HEK293 (cell line): ENCODE data around the gene SERPINB6.

Source experiments
- CTCF ChIA-PET: fragments of 350-600 bp; formaldehyde crosslinking; extraction: SDS; loops from one replicate; lab custom pipeline; 2021; ENCODE audit warnings: antibody characterized with exemption; lab: Yijun Ruan, JAX
- POLR2A ChIA-PET: fragments of 300-600 bp; formaldehyde crosslinking; extraction: SDS; loops from one replicate; lab custom pipeline; 2020; ENCODE audit warnings: antibody characterized with exemption, inconsistent platforms; lab: Yijun Ruan, JAX
- H3K27ac ChIP-seq: fragments of 200-500 bp; sonication (Bioruptor generic); 2 replicates; pipeline ENCODE4 v1.5.1; 2014; ENCODE audit warnings: low read depth, low read length, control low read depth, inconsistent platforms; ENCODE audit errors: extremely low read depth
- H3K36me3 ChIP-seq, 2 experiments: fragments of 200-500 bp in 1 of 2; sonication (Bioruptor generic) in 1 of 2; 1 replicate in 1 of 2; 2 replicates in 1 of 2; pipeline ENCODE4 v1.5.1; 2014 to 2017; ENCODE audit warnings: inconsistent platforms in 2 of 2, low read length in 2 of 2; ENCODE audit not compliant: control insufficient read depth in 2 of 2, insufficient read depth in 1 of 2
- H3K4me1 ChIP-seq: fragments of 200-500 bp; sonication (Bioruptor generic); 2 replicates; pipeline ENCODE4 v1.5.1; 2014; ENCODE audit warnings: mild to moderate bottlenecking, low read length, inconsistent platforms; ENCODE audit not compliant: control insufficient read depth, insufficient read depth
- H3K4me3 ChIP-seq: 2 replicates; pipeline ENCODE4 v1.5.1; 2011; ENCODE audit warnings: low read depth, mild to moderate bottlenecking, control low read depth, low read length, moderate library complexity
- H3K9me3 ChIP-seq: fragments of 200-500 bp; sonication (Bioruptor generic); 2 replicates; pipeline ENCODE4 v1.5.1; 2014; ENCODE audit warnings: low read depth, low read length, inconsistent platforms; ENCODE audit not compliant: control insufficient read depth, insufficient read depth
- ELK4 ChIP-seq: IDR thresholded peaks from 2 replicates; pipeline ENCODE4 v1.6.1; 2011; ENCODE audit warnings: mild to moderate bottlenecking, low read depth, low read length, borderline replicate concordance
- GLIS1 ChIP-seq: fragments of 450-650 bp; formaldehyde crosslinking; IDR thresholded peaks from 2 replicates; pipeline ENCODE4 v1.5.1; 2016; ENCODE audit warnings: missing biosample characterization, missing genetic modification characterization
- IKZF3 ChIP-seq: fragments of 450-650 bp; IDR thresholded peaks from 2 replicates; pipeline ENCODE4 v1.5.0; 2018; ENCODE audit warnings: missing biosample characterization, mild to moderate bottlenecking, missing genetic modification characterization, moderate library complexity
- INSM2 ChIP-seq: fragments of 450-650 bp; formaldehyde crosslinking; IDR thresholded peaks from 2 replicates; pipeline ENCODE4 v1.5.1; 2016; ENCODE audit warnings: missing biosample characterization, missing genetic modification characterization
- KLF16 ChIP-seq: fragments of 450-650 bp; formaldehyde crosslinking; IDR thresholded peaks from 2 replicates; pipeline ENCODE4 v1.5.1; 2017; ENCODE audit warnings: missing biosample characterization, missing genetic modification characterization
- KLF7 ChIP-seq: fragments of 450-650 bp; formaldehyde crosslinking; IDR thresholded peaks from 2 replicates; pipeline ENCODE4 v1.5.1; 2016; ENCODE audit warnings: missing biosample characterization, missing genetic modification characterization, borderline replicate concordance
- OSR2 ChIP-seq: fragments of 450-650 bp; formaldehyde crosslinking; IDR thresholded peaks from 2 replicates; pipeline ENCODE4 v1.5.1; 2016; ENCODE audit warnings: missing biosample characterization, missing genetic modification characterization
- SP7 ChIP-seq: fragments of 450-650 bp; formaldehyde crosslinking; IDR thresholded peaks from 2 replicates; pipeline ENCODE4 v1.5.1; 2016; ENCODE audit warnings: missing biosample characterization, missing genetic modification characterization
- TSHZ1 ChIP-seq: fragments of 450-650 bp; formaldehyde crosslinking; IDR thresholded peaks from 2 replicates; pipeline ENCODE4 v1.5.1; 2016; ENCODE audit warnings: missing biosample characterization, missing genetic modification characterization, borderline replicate concordance
- YY1 ChIP-seq: fragments of 450-650 bp; formaldehyde crosslinking; IDR thresholded peaks from 2 replicates; pipeline ENCODE4 v1.5.1; 2018; ENCODE audit warnings: missing biosample characterization, missing genetic modification characterization
- ZBTB20 ChIP-seq: fragments of 450-650 bp; formaldehyde crosslinking; IDR thresholded peaks from 2 replicates; pipeline ENCODE4 v1.5.1; 2016; ENCODE audit warnings: missing biosample characterization, missing genetic modification characterization
- ZFP37 ChIP-seq: fragments of 450-650 bp; formaldehyde crosslinking; IDR thresholded peaks from 2 replicates; pipeline ENCODE4 v1.5.1; 2016; ENCODE audit warnings: missing biosample characterization, missing genetic modification characterization
- ZNF2 ChIP-seq: fragments of 450-650 bp; formaldehyde crosslinking; IDR thresholded peaks from 2 replicates; pipeline ENCODE4 v1.5.1; 2016; ENCODE audit warnings: missing biosample characterization, missing genetic modification characterization
- ZNF221 ChIP-seq: fragments of 450-650 bp; formaldehyde crosslinking; IDR thresholded peaks from 2 replicates; pipeline ENCODE4 v1.5.1; 2017; ENCODE audit warnings: missing biosample characterization, missing genetic modification characterization, borderline replicate concordance
- ZNF335 ChIP-seq: fragments of 450-650 bp; formaldehyde crosslinking; conservative IDR thresholded peaks from 2 replicates; pipeline ENCODE4 v1.5.1; 2016; ENCODE audit warnings: missing biosample characterization, missing genetic modification characterization
- ZNF366 ChIP-seq: fragments of 450-650 bp; formaldehyde crosslinking; conservative IDR thresholded peaks from 2 replicates; pipeline ENCODE4 v1.5.1; 2016; ENCODE audit warnings: missing biosample characterization, missing genetic modification characterization
- ZNF394 ChIP-seq: fragments of 450-650 bp; formaldehyde crosslinking; IDR thresholded peaks from 2 replicates; pipeline ENCODE4 v1.5.1; 2016; ENCODE audit warnings: missing biosample characterization, missing genetic modification characterization, mild to moderate bottlenecking, moderate library complexity, borderline replicate concordance
- ZNF558 ChIP-seq: fragments of 450-650 bp; formaldehyde crosslinking; IDR thresholded peaks from 2 replicates; pipeline ENCODE4 v1.5.1; 2016; ENCODE audit warnings: missing biosample characterization, missing genetic modification characterization
- ZNF623 ChIP-seq: fragments of 450-650 bp; formaldehyde crosslinking; IDR thresholded peaks from 2 replicates; pipeline ENCODE4 v1.5.1; 2016; ENCODE audit warnings: missing biosample characterization, missing genetic modification characterization
- ZNF624 ChIP-seq: fragments of 450-650 bp; formaldehyde crosslinking; IDR thresholded peaks from 2 replicates; pipeline ENCODE4 v1.5.1; 2017; ENCODE audit warnings: missing biosample characterization, missing genetic modification characterization
- ZNF658 ChIP-seq: fragments of 450-650 bp; formaldehyde crosslinking; IDR thresholded peaks from 2 replicates; pipeline ENCODE4; 2016; ENCODE audit warnings: missing biosample characterization, missing genetic modification characterization
- ZSCAN30 ChIP-seq: fragments of 450-650 bp; IDR thresholded peaks from 2 replicates; pipeline ENCODE4 v1.5.1; 2018; ENCODE audit warnings: missing biosample characterization, mild to moderate bottlenecking, missing genetic modification characterization, moderate library complexity
- ZSCAN4 ChIP-seq: fragments of 450-650 bp; formaldehyde crosslinking; IDR thresholded peaks from 2 replicates; pipeline ENCODE4 v1.5.1; 2017; ENCODE audit warnings: missing biosample characterization, missing genetic modification characterization
- ZSCAN5A ChIP-seq: fragments of 450-650 bp; formaldehyde crosslinking; IDR thresholded peaks from 2 replicates; pipeline ENCODE4 v1.5.1; 2016; ENCODE audit warnings: missing biosample characterization, missing genetic modification characterization

The SERPINB6 gene

GRCh38 chr6:2989332-2990247 is 18.2 kb upstream of the SERPINB6 start (continued):
- TF ChIP-seq ZNF2 (tag by site-specific recombination) = peak; percentile 30; the same call in 1 of the 2 replicates
- peak; percentile 100 for TF ChIP-seq ELK4
- TF ChIP-seq ZSCAN5A (tag by site-specific recombination) = no peak
- TF ChIP-seq ZNF558 (tag by site-specific recombination) = 0 out of 2 replicates have a peak, but pooled peaks have one; percentile 4
- TF ChIP-seq IKZF3 (tag by site-specific recombination) = peak; percentile 89

GRCh38 chr6:2988426-2989331 is 17.3 kb upstream of the SERPINB6 start:
- no peaks in the 10 kb centered on the region for H3K9me3 ChIP-seq
- POLR2A ChIA-PET = interaction anchor here (1.1 to 4.0 kb wide), 23 partner anchors 8 to 221 kb away, joined by 3 to 39 read pairs (median 8); partner anchors contain the start of genes NQO2, RIPK1, SERPINB1 and SERPINB6
- TF ChIP-seq ZNF624 (tag by site-specific recombination) (no peak), TSHZ1 (0 out of 2 replicates have a peak, but pooled peaks have one; percentile 10), OSR2 (tag by site-specific recombination) (peak; percentile 33; the same call in 1 of the 2 replicates), ZNF394 (peak; percentile 43; the same call in 1 of the 2 replicates), YY1 (tag by site-specific recombination) (peak; percentile 43; the same call in 1 of the 2 replicates), SP7 (peak; percentile 84), ZNF366 (peak; percentile 94), ZFP37 (tag by site-specific recombination) (no peak), KLF7 (tag by site-specific recombination) (peak; percentile 70), ZBTB20 (tag by site-specific recombination) (peak; percentile 85), KLF16 (tag by site-specific recombination) (peak; percentile 78), ZNF658 (tag by site-specific recombination) (no peak), INSM2 (peak; percentile 74), ZSCAN30 (peak; percentile 95), ZNF623 (tag by site-specific recombination) (no peak), ZNF221 (0 out of 2 replicates have a peak, but pooled peaks have one; percentile 16), GLIS1 (tag by site-specific recombination) (peak; percentile 43; the same call in 1 of the 2 replicates), ZNF335 (tag by site-specific recombination) (peak; percentile 93), ZSCAN4 (tag by site-specific recombination) (peak; percentile 54)

More at GRCh38 chr6:2988426-2989331, 17.3 kb upstream of the SERPINB6 start:
- H3K36me3 ChIP-seq = no peaks in the 10 kb centered on the region
- H3K27ac ChIP-seq = peak overlapping the region; percentile 90
- peak overlapping the region; percentile 62 for H3K4me3 ChIP-seq
- CTCF ChIA-PET = interaction anchor here (0.6 to 5.4 kb wide), 38 partner anchors 8 to 271 kb away, joined by 3 to 72 read pairs (median 4); partner anchors contain the start of genes NQO2 and SERPINB6
- H3K4me1 ChIP-seq = peaks cover 26% of the 10 kb centered on the region
